A549 (cell line): ENCODE results near the gene TMTC1. TPM values are rescaled to one million over a fixed set of nuclear protein-coding genes. Genes with fewer than 3 reads are reported as not detected.

ENCODE experiments used
- ATAC-seq, 2 experiments: fragments of 200-7000 bp in 1 of 2; fragments of >200 bp in 1 of 2; cut with Nextera tagmentation in 1 of 2; cut with Tn5 transposase in 1 of 2; 3 replicates each; pipeline versions ENCODE4 v1.8.0 to v1.9.1; 2018 to 2020; ENCODE audit warnings: mild to moderate bottlenecking in 1 of 2, moderate library complexity in 1 of 2
- CTCF ChIA-PET: fragments of 300-600 bp; sonication (Branson Sonifier 250); formaldehyde crosslinking; extraction: SDS; loops from one replicate; lab custom pipeline; 2021; ENCODE audit warnings: antibody characterized with exemption, inconsistent platforms; lab: Yijun Ruan, JAX
- POLR2A ChIA-PET: fragments of 350-600 bp; formaldehyde crosslinking; extraction: SDS; loops from one replicate; lab custom pipeline; 2021; ENCODE audit warnings: antibody characterized with exemption, inconsistent platforms; lab: Yijun Ruan, JAX
- DNase-seq, 2 experiments: peaks; one replicate each; pipeline versions ENCODE4 v3.0.0 to v3.0.0-alpha.2; 2011 to 2016; ENCODE audit warnings: low read depth in 1 of 2, low spot score in 1 of 2
- FAIRE-seq: peaks from 2 replicates; lab custom pipeline; 2011; peaks lifted over from hg19 to GRCh38; lab: Jason Lieb, UNC
- H3K27ac ChIP-seq, 2 experiments: fragments of >200 bp; sonication (Bioruptor Twin); formaldehyde crosslinking; 3 replicates each; pipeline ENCODE4 v1.5.1; 2016 to 2017
- H3K4me1 ChIP-seq: fragments of >200 bp; sonication (Bioruptor Twin); formaldehyde crosslinking; 3 replicates; pipeline ENCODE4 v1.6.1; 2016
- H3K4me2 ChIP-seq: fragments of >200 bp; sonication (Bioruptor Twin); formaldehyde crosslinking; 3 replicates; pipeline ENCODE4 v1.6.1; 2016
- H3K4me3 ChIP-seq: fragments of >200 bp; sonication (Bioruptor Twin); formaldehyde crosslinking; 3 replicates; pipeline ENCODE4 v1.5.1; 2016
- H3K9me3 ChIP-seq: fragments of >200 bp; sonication (Bioruptor Twin); formaldehyde crosslinking; 3 replicates; pipeline ENCODE4 v1.6.1; 2016
- CBX8 ChIP-seq: fragments of 200-600 bp; sonication (generic); IDR thresholded peaks from 2 replicates; pipeline ENCODE4 v1.6.1; 2016
- CEBPB ChIP-seq, 2 experiments: fragments of >200 bp in 1 of 2; sonication (Bioruptor Twin) in 1 of 2; formaldehyde crosslinking in 1 of 2; IDR thresholded peaks; 2 replicates each; pipeline ENCODE4 v1.6.1; 2012 to 2016
- CHD2 ChIP-seq: fragments of 150-350 bp; IDR thresholded peaks from 2 replicates; pipeline ENCODE4 v1.6.1; 2014; ENCODE audit warnings: low read length; ENCODE audit not compliant: partially characterized antibody
- CHD4 ChIP-seq: fragments of 200-600 bp; sonication (generic); IDR thresholded peaks from 2 replicates; pipeline ENCODE4 v1.6.1; 2016; ENCODE audit warnings: antibody characterized with exemption, mild to moderate bottlenecking, borderline replicate concordance
- EHF ChIP-seq: fragments of 250-450 bp; sonication (Bioruptor Pico); IDR thresholded peaks from 2 replicates; pipeline ENCODE4 v1.5.0; 2020; ENCODE audit warnings: mild to moderate bottlenecking
- FOSB ChIP-seq: fragments of 250-450 bp; sonication (Bioruptor Pico); IDR thresholded peaks from 2 replicates; pipeline ENCODE4 v1.5.0; 2020; ENCODE audit warnings: mild to moderate bottlenecking, moderate library complexity
- GATA3 ChIP-seq: IDR thresholded peaks from 2 replicates; pipeline ENCODE4 v1.6.1; 2012; ENCODE audit warnings: borderline replicate concordance
- HDAC2 ChIP-seq: fragments of 200-600 bp; sonication (generic); IDR thresholded peaks from 2 replicates; pipeline ENCODE4 v1.6.1; 2016
- HEYL ChIP-seq: fragments of 250-450 bp; sonication (Bioruptor Pico); IDR thresholded peaks from 2 replicates; pipeline ENCODE4 v1.8.0; 2021; ENCODE audit warnings: mild to moderate bottlenecking, moderate library complexity
- HMGXB4 ChIP-seq: fragments of 250-450 bp; sonication (Bioruptor Pico); IDR thresholded peaks from 2 replicates; pipeline ENCODE4 v1.5.0; 2021; ENCODE audit warnings: mild to moderate bottlenecking, moderate library complexity, borderline replicate concordance
- JUN ChIP-seq, 2 experiments: fragments of >200 bp; sonication (Bioruptor Twin); formaldehyde crosslinking; IDR thresholded peaks; 2 replicates in 1 of 2; 3 replicates in 1 of 2; pipeline ENCODE4 v1.6.1; 2016 to 2017
- JUNB ChIP-seq: fragments of >200 bp; sonication (Bioruptor Twin); formaldehyde crosslinking; IDR thresholded peaks from 2 replicates; pipeline ENCODE4 v1.6.1; 2016
- KDM5A ChIP-seq: fragments of 200-600 bp; sonication (generic); IDR thresholded peaks from 2 replicates; pipeline ENCODE4 v1.6.1; 2016; ENCODE audit warnings: antibody characterized with exemption, mild to moderate bottlenecking
- MAFK ChIP-seq: fragments of 450-650 bp; IDR thresholded peaks from 2 replicates; pipeline ENCODE4 v1.6.1; 2014; ENCODE audit not compliant: partially characterized antibody
- MAX ChIP-seq: IDR thresholded peaks from 2 replicates; pipeline ENCODE4 v1.6.1; 2012
- MAZ ChIP-seq: fragments of 150-350 bp; IDR thresholded peaks from 2 replicates; pipeline ENCODE4 v1.6.1; 2014; ENCODE audit warnings: antibody characterized with exemption, low read depth, low read length, borderline replicate concordance
- MYC ChIP-seq: IDR thresholded peaks from 2 replicates; pipeline ENCODE4 v1.6.1; 2012; ENCODE audit warnings: mild to moderate bottlenecking, inconsistent platforms, low read length, improper control_type of control experiment, borderline replicate concordance
- NFE2L2 ChIP-seq: fragments of 150-350 bp; conservative IDR thresholded peaks from 2 replicates; pipeline ENCODE4 v1.6.1; 2014; ENCODE audit warnings: low read length
- NR3C1 ChIP-seq: fragments of >200 bp; sonication (Bioruptor Twin); formaldehyde crosslinking; IDR thresholded peaks from 3 replicates; pipeline ENCODE4 v1.6.1; 2017
- POLR2AphosphoS2 ChIP-seq: conservative IDR thresholded peaks from 2 replicates; pipeline ENCODE4 v1.6.1; 2012; ENCODE audit warnings: low read length, improper control_type of control experiment, inconsistent platforms
- RARB ChIP-seq: fragments of 250-450 bp; sonication (Bioruptor Pico); IDR thresholded peaks from 2 replicates; pipeline ENCODE4 v1.8.0; 2021; ENCODE audit warnings: mild to moderate bottlenecking, moderate library complexity
- SMC3 ChIP-seq: fragments of >200 bp; sonication (Bioruptor Twin); formaldehyde crosslinking; IDR thresholded peaks from 3 replicates; pipeline ENCODE4 v1.6.1; 2018; ENCODE audit warnings: inconsistent platforms
- ZC3H11A ChIP-seq: fragments of 450-650 bp; IDR thresholded peaks from 2 replicates; pipeline ENCODE4 v1.6.1; 2014; ENCODE audit warnings: antibody characterized with exemption, mild to moderate bottlenecking
- WGBS: methylation state at CpG from one replicate; pipeline ENCODE4 v1.1.6; 2017; ENCODE audit errors: missing lambda C conversion rate; 5-methylcytosine and 5-hydroxymethylcytosine counted together
- polyA plus RNA-seq, 4 experiments: library from polyadenylated mRNA; depleted of rRNA in 3 of 4; stranded (reverse); fragments of >200 nt; fragmentation: RNase III in 1 of 4; extraction: RNeasy Plus Mini Kit Qiagen cat#74134 plus additional on column Dnase treatment in 1 of 4; gene quantifications; 2 replicates in 3 of 4; 3 replicates in 1 of 4; pipeline ENCODE4 v1.2.3, GENCODE V29; 2011 to 2017
- TF ChIP-seq, protein P1 (sequence below): fragments of 250-450 bp; sonication (Bioruptor Pico); IDR thresholded peaks from 2 replicates; pipeline ENCODE4 v1.5.0; 2020; ENCODE audit warnings: low read depth, mild to moderate bottlenecking, moderate library complexity
- TF ChIP-seq, protein P2 (sequence below): IDR thresholded peaks from 2 replicates; pipeline ENCODE4 v1.6.1; 2012
- TF ChIP-seq, protein P3 (sequence below): fragments of 450-650 bp; IDR thresholded peaks from 2 replicates; pipeline ENCODE4 v1.6.1; 2014; ENCODE audit warnings: antibody characterized with exemption
- TF ChIP-seq, protein P4 (sequence below): fragments of >200 bp; sonication (Bioruptor Twin); formaldehyde crosslinking; IDR thresholded peaks from 3 replicates; pipeline ENCODE4 v1.6.1; 2016
- TF ChIP-seq, protein P5 (sequence below): fragments of >200 bp; sonication (Bioruptor Twin); formaldehyde crosslinking; IDR thresholded peaks from 2 replicates; pipeline ENCODE4 v1.6.1; 2016

The TMTC1 gene
- polyA plus RNA-seq, 2 of the 4 experiments (the other 2 are of a cell fraction) = 0.28 TPM; not detected in 1

DNA sequence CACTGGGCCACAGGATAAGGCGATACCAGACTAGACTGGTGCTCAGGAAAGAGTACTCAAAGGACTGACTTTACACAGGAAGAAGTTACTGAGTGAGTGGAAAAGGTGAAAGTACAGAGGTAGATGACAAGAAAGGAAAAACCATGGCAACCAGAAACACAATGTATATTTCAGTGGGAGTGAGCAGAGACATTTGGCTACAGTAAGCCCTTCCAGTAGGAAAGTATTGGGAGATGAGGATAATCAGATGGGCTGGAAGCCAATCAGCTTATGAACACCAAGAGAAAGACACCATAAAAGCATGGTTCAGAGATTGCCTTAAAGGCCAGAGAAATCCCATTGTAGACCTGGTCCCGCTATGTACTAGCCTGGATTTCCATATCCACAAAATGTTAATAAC is 51.6 kb downstream of the TMTC1 start:
- no peak for ATAC-seq
- H3K4me1 ChIP-seq = no peaks in the 10 kb centered on the region
- H3K4me2 ChIP-seq = no peak overlapping the region
- WGBS = 39% methylated on average over 2 of the region's 2 CpGs
- DNase-seq = no peak
- no peaks in the 10 kb centered on the region for H3K9me3 ChIP-seq
- ChIA-PET CTCF (no interaction called here), POLR2A (no interaction called here)
- no peak overlapping the region for H3K27ac ChIP-seq
- TF ChIP-seq CHD4 = no peak
- H3K4me3 ChIP-seq = no peak overlapping the region
- no peak for FAIRE-seq

GRCh38 chr12:29731591-29731990 is 52.2 kb downstream of the TMTC1 start:
- DNase-seq (no peak), ATAC-seq (no peak)
- CTCF ChIA-PET = no interaction called here
- no peak overlapping the region for H3K27ac ChIP-seq
- WGBS = 7% methylated on average over 2 of the region's 2 CpGs
- H3K4me2 ChIP-seq = no peak overlapping the region
- no peak for TF ChIP-seq POLR2AphosphoS2
- no peak for TF ChIP-seq CBX8
- TF ChIP-seq, protein P1, sequence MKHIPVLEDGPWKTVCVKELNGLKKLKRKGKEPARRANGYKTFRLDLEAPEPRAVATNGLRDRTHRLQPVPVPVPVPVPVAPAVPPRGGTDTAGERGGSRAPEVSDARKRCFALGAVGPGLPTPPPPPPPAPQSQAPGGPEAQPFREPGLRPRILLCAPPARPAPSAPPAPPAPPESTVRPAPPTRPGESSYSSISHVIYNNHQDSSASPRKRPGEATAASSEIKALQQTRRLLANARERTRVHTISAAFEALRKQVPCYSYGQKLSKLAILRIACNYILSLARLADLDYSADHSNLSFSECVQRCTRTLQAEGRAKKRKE = no peak
- TF ChIP-seq, protein P2, sequence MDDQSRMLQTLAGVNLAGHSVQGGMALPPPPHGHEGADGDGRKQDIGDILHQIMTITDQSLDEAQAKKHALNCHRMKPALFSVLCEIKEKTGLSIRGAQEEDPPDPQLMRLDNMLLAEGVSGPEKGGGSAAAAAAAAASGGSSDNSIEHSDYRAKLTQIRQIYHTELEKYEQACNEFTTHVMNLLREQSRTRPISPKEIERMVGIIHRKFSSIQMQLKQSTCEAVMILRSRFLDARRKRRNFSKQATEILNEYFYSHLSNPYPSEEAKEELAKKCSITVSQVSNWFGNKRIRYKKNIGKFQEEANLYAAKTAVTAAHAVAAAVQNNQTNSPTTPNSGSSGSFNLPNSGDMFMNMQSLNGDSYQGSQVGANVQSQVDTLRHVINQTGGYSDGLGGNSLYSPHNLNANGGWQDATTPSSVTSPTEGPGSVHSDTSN = no peak
- TF ChIP-seq CHD4 = no peak
- TF ChIP-seq HMGXB4 (CRISPR knock-in tag) = no peak
- no peak for TF ChIP-seq GATA3
- TF ChIP-seq JUNB = no peak
- TF ChIP-seq HDAC2 = no peak
- TF ChIP-seq MAFK = no peak
- TF ChIP-seq, protein P3, sequence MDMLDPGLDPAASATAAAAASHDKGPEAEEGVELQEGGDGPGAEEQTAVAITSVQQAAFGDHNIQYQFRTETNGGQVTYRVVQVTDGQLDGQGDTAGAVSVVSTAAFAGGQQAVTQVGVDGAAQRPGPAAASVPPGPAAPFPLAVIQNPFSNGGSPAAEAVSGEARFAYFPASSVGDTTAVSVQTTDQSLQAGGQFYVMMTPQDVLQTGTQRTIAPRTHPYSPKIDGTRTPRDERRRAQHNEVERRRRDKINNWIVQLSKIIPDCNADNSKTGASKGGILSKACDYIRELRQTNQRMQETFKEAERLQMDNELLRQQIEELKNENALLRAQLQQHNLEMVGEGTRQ = no peak
- no peak for TF ChIP-seq JUN (IDR thresholded peaks at IDR 0.05)
- no peak for TF ChIP-seq ZC3H11A
- TF ChIP-seq KDM5A = no peak
- TF ChIP-seq HEYL (CRISPR knock-in tag) = no peak
- TF ChIP-seq RARB (CRISPR knock-in tag) = no peak
- TF ChIP-seq, all 56 proteins: peak for 0
- Histone ChIP-seq H3K4me3 (no peak overlapping the region), H3K9me3 (no peaks in the 10 kb centered on the region), H3K4me1 (no peaks in the 10 kb centered on the region)
- FAIRE-seq = no peak
- POLR2A ChIA-PET = no interaction called here

DNA sequence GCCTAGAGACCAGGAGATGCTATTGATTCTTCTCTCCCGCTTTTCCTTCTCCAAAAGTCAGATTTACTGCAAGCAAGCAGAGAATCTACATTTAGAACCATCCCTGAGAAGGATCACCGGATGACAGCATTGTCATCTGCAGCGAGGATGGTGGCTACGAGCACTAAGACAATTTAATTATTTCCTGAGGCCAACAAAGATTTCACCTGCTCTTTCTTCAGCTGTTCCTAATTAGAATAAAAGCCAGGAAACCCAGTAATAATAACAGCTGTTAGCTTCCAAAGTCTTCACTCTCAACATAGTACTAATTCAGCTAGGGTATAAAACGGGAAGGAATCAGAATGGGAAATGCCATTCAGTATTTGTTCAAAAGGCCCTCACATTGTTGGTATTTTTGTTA is 53.3 kb downstream of the TMTC1 start:
- DNase-seq (no peak), ATAC-seq (no peak), FAIRE-seq (no peak)
- POLR2A ChIA-PET = no interaction called here
- WGBS = 12% methylated on average over 5 of the region's 5 CpGs
- CTCF ChIA-PET = interaction anchor here (1.1 kb wide), 1 partner anchor 14 kb away, joined by 3 read pairs; no protein-coding TSS in a partner anchor
- no peak overlapping the region for H3K27ac ChIP-seq
- H3K4me2 ChIP-seq = no peak overlapping the region
- no peak overlapping the region for H3K4me3 ChIP-seq
- no peaks in the 10 kb centered on the region for H3K9me3 ChIP-seq
- H3K4me1 ChIP-seq = no peaks in the 10 kb centered on the region
- TF ChIP-seq MYC (no peak), NR3C1 (no peak), MAX (no peak), HMGXB4 (CRISPR knock-in tag) (no peak), NFE2L2 (no peak), EHF (CRISPR knock-in tag) (no peak), CHD4 (no peak), MAZ (no peak), FOSB (CRISPR knock-in tag) (no peak), POLR2AphosphoS2 (no peak), CHD2 (no peak), CEBPB (IDR thresholded peaks at IDR 0.05) (no peak), CBX8 (no peak), SMC3 (no peak)
- TF ChIP-seq, protein P4, sequence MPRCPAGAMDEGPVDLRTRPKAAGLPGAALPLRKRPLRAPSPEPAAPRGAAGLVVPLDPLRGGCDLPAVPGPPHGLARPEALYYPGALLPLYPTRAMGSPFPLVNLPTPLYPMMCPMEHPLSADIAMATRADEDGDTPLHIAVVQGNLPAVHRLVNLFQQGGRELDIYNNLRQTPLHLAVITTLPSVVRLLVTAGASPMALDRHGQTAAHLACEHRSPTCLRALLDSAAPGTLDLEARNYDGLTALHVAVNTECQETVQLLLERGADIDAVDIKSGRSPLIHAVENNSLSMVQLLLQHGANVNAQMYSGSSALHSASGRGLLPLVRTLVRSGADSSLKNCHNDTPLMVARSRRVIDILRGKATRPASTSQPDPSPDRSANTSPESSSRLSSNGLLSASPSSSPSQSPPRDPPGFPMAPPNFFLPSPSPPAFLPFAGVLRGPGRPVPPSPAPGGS = no peak
- TF ChIP-seq, protein P5, sequence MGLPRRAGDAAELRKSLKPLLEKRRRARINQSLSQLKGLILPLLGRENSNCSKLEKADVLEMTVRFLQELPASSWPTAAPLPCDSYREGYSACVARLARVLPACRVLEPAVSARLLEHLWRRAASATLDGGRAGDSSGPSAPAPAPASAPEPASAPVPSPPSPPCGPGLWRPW = no peak
